PC-3 (cell line): ENCODE results near the gene WDFY3. TPM values are rescaled to one million over a fixed set of nuclear protein-coding genes. Genes with fewer than 3 reads are reported as not detected.

Source experiments
- ATAC-seq: fragments of 200-7000 bp; cut with Tn5 transposase; 2 replicates; pipeline ENCODE4 v1.9.1; 2020; ENCODE audit warnings: mild to moderate bottlenecking, moderate library complexity
- BruUV-seq: library from RNA; stranded (reverse); fragments of 400-500 nt; replicated peaks from 2 replicates; lab custom pipeline; 2021; lab: Mats Ljungman, UMichigan
- CTCF ChIA-PET: fragments of 300-600 bp; sonication (Branson Sonifier 250); formaldehyde crosslinking; loops from one replicate; lab custom pipeline; 2022; ENCODE audit warnings: antibody characterized with exemption; lab: Charles Lee
- POLR2A ChIA-PET: fragments of 300-600 bp; sonication (Branson Sonifier 250); formaldehyde crosslinking; loops from one replicate; lab custom pipeline; 2022; ENCODE audit warnings: antibody characterized with exemption; ENCODE audit not compliant: unreplicated experiment; lab: Charles Lee
- DNase-seq: peaks from one replicate; pipeline ENCODE4 v3.0.0-alpha.2; 2015
- H2AFZ ChIP-seq: fragments of 300-600 bp; sonication (generic); 2 replicates; pipeline ENCODE4 v1.6.0; 2016; ENCODE audit warnings: antibody characterized with exemption, low read length
- H3F3A ChIP-seq: fragments of 300-600 bp; sonication (generic); one replicate; pipeline ENCODE4 v1.6.0; 2017; ENCODE audit warnings: antibody characterized with exemption, low read length, control low read depth, mild to moderate bottlenecking; ENCODE audit not compliant: unreplicated experiment
- H3K27ac ChIP-seq: fragments of 300-600 bp; sonication (generic); 2 replicates; pipeline ENCODE4 v1.5.1; 2016; ENCODE audit warnings: mild to moderate bottlenecking, low read length
- H3K27me3 ChIP-seq: fragments of 300-600 bp; sonication (generic); 2 replicates; pipeline ENCODE4 v1.6.1; 2016; ENCODE audit warnings: low read length, mixed read lengths
- H3K36me3 ChIP-seq: fragments of 300-600 bp; sonication (generic); 2 replicates; pipeline ENCODE4 v1.6.1; 2016; ENCODE audit warnings: low read depth, mixed run types, low read length, mixed read lengths
- H3K4me1 ChIP-seq: fragments of 300-600 bp; sonication (generic); 2 replicates; pipeline ENCODE4 v1.5.1; 2016; ENCODE audit warnings: low read length; ENCODE audit not compliant: insufficient read depth
- H3K4me2 ChIP-seq: fragments of 300-600 bp; sonication (generic); 2 replicates; pipeline ENCODE4 v1.6.0; 2016; ENCODE audit warnings: low read length
- H3K4me3 ChIP-seq: fragments of 300-600 bp; sonication (generic); 2 replicates; pipeline ENCODE4 v1.5.1; 2016; ENCODE audit warnings: mild to moderate bottlenecking, low read length, mixed read lengths
- H3K79me2 ChIP-seq: fragments of 300-600 bp; sonication (generic); 2 replicates; pipeline ENCODE4 v1.6.1; 2017; ENCODE audit warnings: low read length, mixed read lengths
- H3K9ac ChIP-seq: fragments of 300-600 bp; sonication (generic); 2 replicates; pipeline ENCODE4 v1.6.0; 2016; ENCODE audit warnings: mild to moderate bottlenecking, low read length
- H3K9me2 ChIP-seq: fragments of 300-600 bp; sonication (generic); replicated peaks from 2 replicates; pipeline ENCODE4 v1.6.1; 2016; ENCODE audit warnings: mixed run types, low read length, mixed read lengths
- H3K9me3 ChIP-seq: fragments of 300-600 bp; sonication (generic); 2 replicates; pipeline ENCODE4 v1.6.1; 2016; ENCODE audit warnings: low read length, mixed read lengths
- H4K20me1 ChIP-seq: fragments of 300-600 bp; sonication (generic); 2 replicates; pipeline ENCODE4 v1.6.1; 2016; ENCODE audit warnings: low read length, mixed read lengths
- CTCF ChIP-seq: fragments of 300-600 bp; sonication (generic); conservative IDR thresholded peaks from 2 replicates; pipeline ENCODE4 v1.5.1; 2017; ENCODE audit warnings: antibody characterized with exemption, low read depth, mild to moderate bottlenecking, low read length
- EZH2 ChIP-seq: fragments of 300-600 bp; sonication (generic); IDR thresholded peaks from one replicate; pipeline ENCODE4 v1.6.1; 2017; ENCODE audit warnings: antibody characterized with exemption, mild to moderate bottlenecking, low read length; ENCODE audit not compliant: unreplicated experiment
- EZH2phosphoT487 ChIP-seq: fragments of 300-600 bp; sonication (generic); IDR thresholded peaks from 2 replicates; pipeline ENCODE4 v1.6.1; 2018; ENCODE audit warnings: mild to moderate bottlenecking, antibody characterized with exemption, low read length, borderline replicate concordance
- intact Hi-C: fragments of 100-400 bp; cut with micrococcal nuclease; formaldehyde crosslinking; loops from 2 replicates; pipeline ENCODE4 v1.9.0; 2023
- total RNA-seq: library from RNA; depleted of rRNA; stranded (reverse); fragments of >200 nt; gene quantifications from 2 replicates; pipeline ENCODE4 v1.2.3, GENCODE V29; 2014

WDFY3 gene
- total RNA-seq, 1 experiment from 2014 or later, result 23.1 TPM

DNA sequence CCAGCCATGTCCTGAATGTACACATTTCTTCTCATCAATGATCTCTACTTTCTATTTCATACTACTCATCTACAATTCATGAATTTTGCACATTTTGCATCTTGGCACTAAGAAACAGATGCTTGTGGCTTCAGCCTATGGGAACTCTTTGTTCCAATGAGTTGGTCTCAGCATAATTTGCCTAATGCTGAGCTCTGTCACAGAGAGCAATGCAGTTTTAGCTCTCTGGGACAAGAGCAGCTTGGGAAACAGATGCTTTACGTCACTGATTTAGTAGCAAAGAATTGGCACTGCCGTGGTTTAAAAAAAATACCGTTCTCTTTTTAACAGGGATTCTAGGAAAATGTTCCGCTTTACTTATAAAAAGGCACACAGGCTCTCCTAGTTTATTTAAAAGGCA is 162.4 kb downstream of the WDFY3 start:
- Histone ChIP-seq H3K9me2 (no peaks in the 10 kb centered on the region), H3K4me1 (peaks cover 33% of the 10 kb centered on the region), H3K27ac (peak overlapping the region; percentile 72), H3K36me3 (peaks cover 5% of the 10 kb centered on the region; the same call in 1 of the 2 replicates), H3K4me2 (peak overlapping the region; percentile 70), H3K79me2 (no peaks in the 10 kb centered on the region), H2AFZ (no peak overlapping the region), H3K27me3 (no peaks in the 10 kb centered on the region), H3K4me3 (peak overlapping the region; percentile 33; the same call in 1 of the 2 replicates), H3K9ac (no peak overlapping the region), H3F3A (no peaks in the 10 kb centered on the region), H4K20me1 (0 out of 2 replicates have a peak, but pooled peaks cover 9% of the 10 kb centered on the region), H3K9me3 (no peaks in the 10 kb centered on the region)
- no peak for DNase-seq
- TF ChIP-seq CTCF (no peak), EZH2phosphoT487 (no peak), EZH2 (no peak)
- intact Hi-C loops, result loop anchor here (5.0 kb wide), 1 partner anchor 163 kb away; the partner anchor contains the start of gene WDFY3
- POLR2A ChIA-PET, result no interaction called here
- ATAC-seq, result peak; percentile 25; the same call in 1 of the 2 replicates
- no TSS peak for BruUV-seq
- CTCF ChIA-PET, result no interaction called here

- no peak overlapping the region for H2AFZ ChIP-seq
- 0 out of 2 replicates have a peak, but pooled peaks cover 9% of the 10 kb centered on the region for H4K20me1 ChIP-seq
- H3K27ac ChIP-seq, result peak overlapping the region; percentile 72
- ATAC-seq (peak; percentile 81), DNase-seq (peak; percentile 67)
- H3K4me3 ChIP-seq, result peak overlapping the region; percentile 33; the same call in 1 of the 2 replicates
- CTCF ChIA-PET, result no interaction called here
- H3K9ac ChIP-seq, result no peak overlapping the region
- POLR2A ChIA-PET, result no interaction called here
- no peaks in the 10 kb centered on the region for H3K9me2 ChIP-seq
- no peaks in the 10 kb centered on the region for H3F3A ChIP-seq
- H3K4me2 ChIP-seq, result peak overlapping the region; percentile 70
- no peaks in the 10 kb centered on the region for H3K79me2 ChIP-seq
- no peaks in the 10 kb centered on the region for H3K27me3 ChIP-seq
- TF ChIP-seq EZH2, result no peak
- no peak for TF ChIP-seq CTCF
- no peak for TF ChIP-seq EZH2phosphoT487
- no peaks in the 10 kb centered on the region for H3K9me3 ChIP-seq
- no TSS peak for BruUV-seq
- H3K36me3 ChIP-seq, result peaks cover 5% of the 10 kb centered on the region; the same call in 1 of the 2 replicates
- intact Hi-C loops, result loop anchor here (5.0 kb wide), 1 partner anchor 164 kb away; the partner anchor contains the start of gene WDFY3
- peaks cover 33% of the 10 kb centered on the region for H3K4me1 ChIP-seq
Measured at GRCh38 chr4:84803720-84804119, 162.8 kb downstream of the WDFY3 start.

DNA sequence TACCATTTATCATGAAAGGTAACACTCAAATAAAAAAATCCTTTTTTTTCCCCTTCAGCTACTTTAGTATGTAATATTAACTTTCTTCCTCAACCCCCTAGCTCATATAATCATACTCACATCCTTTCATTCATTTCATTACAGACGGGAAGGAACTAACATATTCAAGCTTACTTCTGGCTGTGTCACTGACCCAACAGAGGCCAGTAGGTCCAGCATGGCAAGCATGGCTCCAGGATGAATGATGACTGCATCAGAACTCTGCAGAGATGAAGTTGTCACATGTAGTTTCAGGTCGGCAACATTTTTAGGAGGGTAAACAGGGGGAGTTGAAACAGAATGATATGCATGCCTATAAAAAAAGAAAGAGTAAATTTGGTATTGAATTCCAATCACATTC is 163.4 kb downstream of the WDFY3 start:
- Histone ChIP-seq H3F3A (no peaks in the 10 kb centered on the region), H3K36me3 (peaks cover 5% of the 10 kb centered on the region; the same call in 1 of the 2 replicates), H3K4me2 (peak overlapping the region; percentile 70), H3K4me3 (no peak overlapping the region), H3K9me2 (no peaks in the 10 kb centered on the region), H3K27ac (peak overlapping the region; percentile 72), H3K9ac (peak overlapping the region; percentile 12; the same call in 1 of the 2 replicates), H2AFZ (no peak overlapping the region), H3K9me3 (no peaks in the 10 kb centered on the region), H4K20me1 (0 out of 2 replicates have a peak, but pooled peaks cover 9% of the 10 kb centered on the region), H3K4me1 (peaks cover 33% of the 10 kb centered on the region), H3K79me2 (no peaks in the 10 kb centered on the region), H3K27me3 (no peaks in the 10 kb centered on the region)
- ChIA-PET POLR2A (no interaction called here), CTCF (no interaction called here)
- intact Hi-C loops, result loop anchor here (5.0 kb wide), 1 partner anchor 164 kb away; the partner anchor contains the start of gene WDFY3
- BruUV-seq, result no TSS peak
- TF ChIP-seq EZH2phosphoT487 (no peak), CTCF (no peak), EZH2 (no peak)
- ATAC-seq, result no peak
- DNase-seq, result no peak
